Nephron (organoid): ENCODE results near the gene ADGRG7.

Experiments
- H3K27ac Mint-ChIP-seq, 3 experiments: 2 replicates each; pipeline ENCODE4 v1.8.0; 2020; ENCODE audit warnings: mixed read lengths in 3 of 3, mild to moderate bottlenecking in 2 of 3, moderate library complexity in 1 of 3
- H3K27me3 Mint-ChIP-seq: 2 replicates; pipeline ENCODE4 v1.8.0; 2021; ENCODE audit warnings: low read depth, mild to moderate bottlenecking, moderate library complexity, mixed read lengths
- H3K36me3 Mint-ChIP-seq: 2 replicates; pipeline ENCODE4 v1.8.0; 2020; ENCODE audit warnings: low read depth, mixed read lengths
- H3K4me1 Mint-ChIP-seq: 2 replicates; pipeline ENCODE4 v1.8.0; 2020; ENCODE audit warnings: mixed read lengths
- H3K4me3 Mint-ChIP-seq, 3 experiments: 2 replicates each; pipeline ENCODE4 v1.8.0; 2020; ENCODE audit warnings: mild to moderate bottlenecking in 3 of 3, mixed read lengths in 3 of 3, moderate library complexity in 2 of 3
- H3K9me3 Mint-ChIP-seq: 2 replicates; pipeline ENCODE4 v1.8.0; 2020; ENCODE audit warnings: mixed read lengths
- CTCF ChIP-seq, 3 experiments: fragments of 200-600 bp; sonication (generic); IDR thresholded peaks; one replicate each; pipeline ENCODE4 v1.5.0; 2021; ENCODE audit warnings: antibody characterized with exemption in 3 of 3; ENCODE audit not compliant: unreplicated experiment in 3 of 3

The ADGRG7 gene

GRCh38 chr3:100590114-100590839 is 19.1 kb upstream of the ADGRG7 start:
- Mint-ChIP-seq H3K27ac (peak overlapping the region in 2 of 3 experiments; percentile 0 to 6), H3K36me3 (no peaks in the 10 kb centered on the region), H3K9me3 (peaks cover 2% of the 10 kb centered on the region), H3K27me3 (no peaks in the 10 kb centered on the region), H3K4me3 (peak overlapping the region; percentile 0 to 41 (median 6)), H3K4me1 (peaks cover 6% of the 10 kb centered on the region)
- TF ChIP-seq CTCF (IDR thresholded peaks at IDR 0.05; ENCODE audit: unreplicated experiment in 3 of 3), result peak; percentile 85 to 92 (median 88)

GRCh38 chr3:100590840-100591147 is 18.6 kb upstream of the ADGRG7 start:
- Mint-ChIP-seq H3K4me1 (peaks cover 6% of the 10 kb centered on the region), H3K27ac (peak overlapping the region in 2 of 3 experiments; percentile 0 to 6), H3K36me3 (no peaks in the 10 kb centered on the region), H3K4me3 (no peak overlapping the region), H3K9me3 (peaks cover 2% of the 10 kb centered on the region), H3K27me3 (no peaks in the 10 kb centered on the region)
- TF ChIP-seq CTCF (IDR thresholded peaks at IDR 0.05; ENCODE audit: unreplicated experiment in 3 of 3), result no peak

- Mint-ChIP-seq H3K4me1 (peaks cover 6% of the 10 kb centered on the region), H3K9me3 (peaks cover under 1% of the 10 kb centered on the region), H3K27ac (peak overlapping the region in 2 of 3 experiments; percentile 63 to 72), H3K4me3 (no peak overlapping the region), H3K36me3 (no peaks in the 10 kb centered on the region), H3K27me3 (no peaks in the 10 kb centered on the region)
- TF ChIP-seq CTCF (IDR thresholded peaks at IDR 0.05; ENCODE audit: unreplicated experiment in 3 of 3), result no peak
Observed at GRCh38 chr3:100591411-100591810, 18.0 kb upstream of the ADGRG7 start.

- no peak for TF ChIP-seq CTCF (IDR thresholded peaks at IDR 0.05; ENCODE audit: unreplicated experiment in 3 of 3)
- H3K36me3 Mint-ChIP-seq, result no peaks in the 10 kb centered on the region
- H3K27me3 Mint-ChIP-seq, result peaks cover 8% of the 10 kb centered on the region
- peaks cover 9% of the 10 kb centered on the region for H3K9me3 Mint-ChIP-seq
- no peak overlapping the region for H3K27ac Mint-ChIP-seq
- no peak overlapping the region for H3K4me3 Mint-ChIP-seq
- H3K4me1 Mint-ChIP-seq, result peaks cover 5% of the 10 kb centered on the region
Observed at GRCh38 chr3:100600181-100601042, 9.0 kb upstream of the ADGRG7 start.

GRCh38 chr3:100602506-100603444 is 6.6 kb upstream of the ADGRG7 start:
- no peak overlapping the region for H3K4me3 Mint-ChIP-seq
- TF ChIP-seq CTCF (IDR thresholded peaks at IDR 0.05; ENCODE audit: unreplicated experiment in 3 of 3), result no peak
- peaks cover 5% of the 10 kb centered on the region for H3K4me1 Mint-ChIP-seq
- peaks cover 10% of the 10 kb centered on the region for H3K27me3 Mint-ChIP-seq
- H3K36me3 Mint-ChIP-seq, result no peaks in the 10 kb centered on the region
- H3K27ac Mint-ChIP-seq, result no peak overlapping the region
- H3K9me3 Mint-ChIP-seq, result peaks cover 9% of the 10 kb centered on the region
